ENCODE data around the gene SLC19A1.

GRCh38 chr21:45546636-45547544 is 4.7 kb upstream of the SLC19A1 start:
- TF ChIP-seq CTCF (conservative IDR thresholded peaks at IDR 0.05 in 1 of 2, IDR thresholded peaks at IDR 0.05 in 1 of 2; ENCODE audit: low read depth in 1 of 2, low read length in 2 of 2) (no peak), EZH2 (IDR thresholded peaks at IDR 0.05; ENCODE audit: low read length, missing control alignments) (no peak)
